HepG2 (cell line): ENCODE data around the gene MIS18BP1. TPM values are rescaled to one million over a fixed set of nuclear protein-coding genes. Genes with fewer than 3 reads are reported as not detected.

Experiments used
- ESRRA ChIP-seq: sonication (generic); formaldehyde crosslinking; IDR thresholded peaks from 2 replicates; pipeline ENCODE4 v1.5.1; 2020; ENCODE audit warnings: mild to moderate bottlenecking, low read depth, missing genetic modification reagents
- FOXM1 ChIP-seq: sonication (generic); formaldehyde crosslinking; IDR thresholded peaks from 2 replicates; pipeline ENCODE4 v1.5.0; 2020; ENCODE audit warnings: missing genetic modification reagents
- GZF1 ChIP-seq: sonication (generic); formaldehyde crosslinking; IDR thresholded peaks from 2 replicates; pipeline ENCODE4 v1.5.1; 2020; ENCODE audit warnings: mild to moderate bottlenecking, missing genetic modification reagents
- HES4 ChIP-seq: sonication (generic); formaldehyde crosslinking; IDR thresholded peaks from 2 replicates; pipeline ENCODE4 v1.9.0; 2021; ENCODE audit warnings: mild to moderate bottlenecking, missing genetic modification reagents, borderline replicate concordance
- ONECUT2 ChIP-seq: sonication (generic); formaldehyde crosslinking; IDR thresholded peaks from 2 replicates; pipeline ENCODE4 v1.4.0; 2020; ENCODE audit warnings: missing genetic modification reagents
- REL ChIP-seq: sonication (generic); formaldehyde crosslinking; conservative IDR thresholded peaks from 2 replicates; pipeline ENCODE4 v1.8.0; 2022; ENCODE audit warnings: mild to moderate bottlenecking, missing genetic modification reagents, moderate library complexity
- SNAPC2 ChIP-seq: sonication (generic); formaldehyde crosslinking; IDR thresholded peaks from 2 replicates; pipeline ENCODE4 v1.8.1; 2022; ENCODE audit warnings: mild to moderate bottlenecking, missing genetic modification reagents
- ZBTB37 ChIP-seq: sonication (generic); formaldehyde crosslinking; IDR thresholded peaks from 2 replicates; pipeline ENCODE4 v1.4.0; 2020; ENCODE audit warnings: mild to moderate bottlenecking, missing genetic modification reagents
- ZMYM4 ChIP-seq: sonication (generic); formaldehyde crosslinking; IDR thresholded peaks from 2 replicates; pipeline ENCODE4 v1.8.1; 2023; ENCODE audit warnings: mild to moderate bottlenecking, missing genetic modification reagents
- ZNF256 ChIP-seq: sonication (generic); formaldehyde crosslinking; conservative IDR thresholded peaks from 2 replicates; pipeline ENCODE4 v1.4.0; 2020; ENCODE audit warnings: missing genetic modification reagents
- ZNF274 ChIP-seq: sonication (generic); formaldehyde crosslinking; IDR thresholded peaks from 2 replicates; pipeline ENCODE4 v1.5.1; 2020; ENCODE audit warnings: mild to moderate bottlenecking, missing genetic modification reagents
- ZNF646 ChIP-seq: sonication (generic); formaldehyde crosslinking; IDR thresholded peaks from 2 replicates; pipeline ENCODE4 v1.9.0; 2021; ENCODE audit warnings: mild to moderate bottlenecking, missing genetic modification reagents
- polyA plus RNA-seq, 8 experiments: library from polyadenylated mRNA; depleted of rRNA in 3 of 8; stranded (reverse) in 7 of 8; unstranded in 1 of 8; fragments of >200 nt; fragmentation: Illumina TruSeq in 4 of 8; extraction: Trizol in 4 of 8; gene quantifications; 2 replicates each; pipeline versions ENCODE4 v1.2.1 to v1.2.3, GENCODE V29; 2011 to 2016; ENCODE audit warnings: low read depth in 4 of 8, missing spikeins in 1 of 8, mixed read lengths in 1 of 8; ENCODE audit not compliant: insufficient read depth in 1 of 8
- total RNA-seq, 5 experiments: library from RNA; depleted of rRNA; stranded (reverse); fragments of >200 nt; fragmentation: Illumina TruSeq; extraction: Trizol; gene quantifications; 2 replicates each; pipeline ENCODE4 v1.2.3, GENCODE V29; 2016; ENCODE audit warnings: low read depth in 1 of 5
- TF ChIP-seq, protein P1 (sequence below): sonication (generic); formaldehyde crosslinking; IDR thresholded peaks from 2 replicates; pipeline ENCODE4 v1.8.0; 2022; ENCODE audit warnings: missing genetic modification reagents, mild to moderate bottlenecking, moderate library complexity, borderline replicate concordance
- TF ChIP-seq, protein P2 (sequence below): sonication (generic); formaldehyde crosslinking; conservative IDR thresholded peaks from 2 replicates; pipeline ENCODE4 v1.4.0; 2020; ENCODE audit warnings: missing genetic modification reagents

MIS18BP1 gene
- total and polyA plus RNA-seq, 2 of the 13 experiments (the other 11 are each of a cell fraction or from before 2014, with no cell fraction given) = 9.5 to 36.4 TPM

DNA sequence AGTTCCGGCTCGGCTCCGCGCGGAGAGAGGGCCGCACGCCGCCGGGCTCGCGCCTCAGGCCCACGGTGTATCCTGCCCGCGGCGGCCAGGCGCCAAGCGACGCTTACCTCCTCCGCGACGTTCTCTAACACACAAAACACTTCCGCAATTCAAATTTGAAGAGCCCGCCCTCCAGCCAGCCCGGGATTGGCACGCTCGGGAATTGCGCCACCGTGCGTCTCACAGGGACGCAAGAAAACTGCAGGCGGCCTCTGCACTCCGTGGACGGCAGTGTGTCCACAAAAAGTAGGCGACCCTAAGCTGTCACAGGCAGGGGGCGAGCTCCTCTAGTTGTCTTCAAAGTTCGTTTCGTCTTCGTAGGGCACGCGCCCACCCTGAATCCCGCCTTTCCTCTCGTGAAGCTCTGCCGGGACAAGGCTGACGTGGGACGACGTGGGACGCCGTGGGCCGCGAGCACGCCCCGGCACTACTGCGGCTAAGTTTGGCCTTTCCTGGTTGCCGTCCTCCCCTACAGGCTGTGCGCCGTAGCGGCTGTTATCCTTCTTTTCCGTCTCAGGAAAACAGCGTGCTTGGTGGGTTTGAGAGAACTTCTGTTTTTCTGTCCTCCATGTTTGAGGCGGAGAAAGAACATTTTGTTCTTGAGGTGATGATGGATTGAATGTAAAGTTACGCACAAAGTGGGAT, at the start of gene MIS18BP1 (continued):
- TF ChIP-seq ZNF646 (CRISPR knock-in tag) (peak; percentile 70; the same call in 1 of the 2 replicates), GZF1 (peak; percentile 88), ESRRA (CRISPR knock-in tag) (peak; percentile 76; the same call in 1 of the 2 replicates), HES4 (CRISPR knock-in tag) (peak; percentile 87; the same call in 1 of the 2 replicates), ZBTB37 (CRISPR knock-in tag) (peak; percentile 59; the same call in 1 of the 2 replicates), REL (CRISPR knock-in tag) (peak; percentile 98), ZMYM4 (CRISPR knock-in tag) (peak; percentile 98), SNAPC2 (CRISPR knock-in tag) (peak; percentile 86; the same call in 1 of the 2 replicates), ZNF274 (CRISPR knock-in tag) (peak; percentile 69; the same call in 1 of the 2 replicates), FOXM1 (CRISPR knock-in tag) (no peak; the same call in 1 of the 2 replicates), ONECUT2 (CRISPR knock-in tag) (peak; percentile 37; the same call in 1 of the 2 replicates), ZNF256 (CRISPR knock-in tag) (peak; percentile 66)
- TF ChIP-seq, protein P1, sequence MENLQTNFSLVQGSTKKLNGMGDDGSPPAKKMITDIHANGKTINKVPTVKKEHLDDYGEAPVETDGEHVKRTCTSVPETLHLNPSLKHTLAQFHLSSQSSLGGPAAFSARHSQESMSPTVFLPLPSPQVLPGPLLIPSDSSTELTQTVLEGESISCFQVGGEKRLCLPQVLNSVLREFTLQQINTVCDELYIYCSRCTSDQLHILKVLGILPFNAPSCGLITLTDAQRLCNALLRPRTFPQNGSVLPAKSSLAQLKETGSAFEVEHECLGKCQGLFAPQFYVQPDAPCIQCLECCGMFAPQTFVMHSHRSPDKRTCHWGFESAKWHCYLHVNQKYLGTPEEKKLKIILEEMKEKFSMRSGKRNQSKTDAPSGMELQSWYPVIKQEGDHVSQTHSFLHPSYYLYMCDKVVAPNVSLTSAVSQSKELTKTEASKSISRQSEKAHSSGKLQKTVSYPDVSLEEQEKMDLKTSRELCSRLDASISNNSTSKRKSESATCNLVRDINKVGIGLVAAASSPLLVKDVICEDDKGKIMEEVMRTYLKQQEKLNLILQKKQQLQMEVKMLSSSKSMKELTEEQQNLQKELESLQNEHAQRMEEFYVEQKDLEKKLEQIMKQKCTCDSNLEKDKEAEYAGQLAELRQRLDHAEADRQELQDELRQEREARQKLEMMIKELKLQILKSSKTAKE (CRISPR knock-in tag) = peak; percentile 61; the same call in 1 of the 2 replicates
- TF ChIP-seq, protein P2, sequence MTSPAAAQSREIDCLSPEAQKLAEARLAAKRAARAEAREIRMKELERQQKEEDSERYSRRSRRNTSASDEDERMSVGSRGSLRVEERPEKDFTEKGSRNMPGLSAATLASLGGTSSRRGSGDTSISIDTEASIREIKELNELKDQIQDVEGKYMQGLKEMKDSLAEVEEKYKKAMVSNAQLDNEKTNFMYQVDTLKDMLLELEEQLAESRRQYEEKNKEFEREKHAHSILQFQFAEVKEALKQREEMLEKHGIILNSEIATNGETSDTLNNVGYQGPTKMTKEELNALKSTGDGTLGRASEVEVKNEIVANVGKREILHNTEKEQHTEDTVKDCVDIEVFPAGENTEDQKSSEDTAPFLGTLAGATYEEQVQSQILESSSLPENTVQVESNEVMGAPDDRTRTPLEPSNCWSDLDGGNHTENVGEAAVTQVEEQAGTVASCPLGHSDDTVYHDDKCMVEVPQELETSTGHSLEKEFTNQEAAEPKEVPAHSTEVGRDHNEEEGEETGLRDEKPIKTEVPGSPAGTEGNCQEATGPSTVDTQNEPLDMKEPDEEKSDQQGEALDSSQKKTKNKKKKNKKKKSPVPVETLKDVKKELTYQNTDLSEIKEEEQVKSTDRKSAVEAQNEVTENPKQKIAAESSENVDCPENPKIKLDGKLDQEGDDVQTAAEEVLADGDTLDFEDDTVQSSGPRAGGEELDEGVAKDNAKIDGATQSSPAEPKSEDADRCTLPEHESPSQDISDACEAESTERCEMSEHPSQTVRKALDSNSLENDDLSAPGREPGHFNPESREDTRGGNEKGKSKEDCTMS (CRISPR knock-in tag) = no peak
